HepG2 (cell line): ENCODE data around the gene KCNK2. TPM values are rescaled to one million over a fixed set of nuclear protein-coding genes. Genes with fewer than 3 reads are reported as not detected.

Experiments
- ATAC-seq: fragments of 200-7000 bp; cut with Tn5 transposase; 3 replicates; pipeline ENCODE4 v1.9.1; 2020; ENCODE audit warnings: mild to moderate bottlenecking, moderate library complexity
- BruUV-seq: library from RNA; stranded (reverse); fragments of 400-500 nt; replicated peaks from 2 replicates; lab custom pipeline; 2021; lab: Mats Ljungman, UMichigan
- CTCF ChIA-PET: fragments of 300-600 bp; formaldehyde crosslinking; extraction: SDS; loops from one replicate; lab custom pipeline; 2021; ENCODE audit warnings: low total read pairs, inconsistent platforms, low intra/inter-chr PET ratio; lab: Yijun Ruan, JAX
- POLR2A ChIA-PET: fragments of 350-600 bp; sonication (Branson Sonifier 250); formaldehyde crosslinking; loops from one replicate; lab custom pipeline; 2020; ENCODE audit warnings: antibody characterized with exemption, inconsistent platforms; lab: Yijun Ruan, JAX
- DNase-seq: peaks from one replicate; pipeline ENCODE4 v3.0.0-alpha.2; 2015; ENCODE audit warnings: low spot score
- FAIRE-seq: peaks from 3 replicates; lab custom pipeline; 2011; peaks lifted over from hg19 to GRCh38; lab: Jason Lieb, UNC
- H2AFZ ChIP-seq: one replicate; pipeline ENCODE4 v1.6.1; 2011; ENCODE audit warnings: low read length, inconsistent platforms
- H3K27ac ChIP-seq: fragments of 300-600 bp; 3 replicates; pipeline ENCODE4 v1.8.0; 2011; ENCODE audit warnings: mixed run types, mild to moderate bottlenecking, mixed read lengths, low read length, inconsistent platforms; ENCODE audit not compliant: insufficient read depth; ENCODE audit errors: extremely low read length
- H3K27me3 ChIP-seq, 2 experiments: fragments of 200-600 bp in 1 of 2; 2 replicates in 1 of 2; 3 replicates in 1 of 2; pipeline versions ENCODE4 v1.6.0 to v1.8.0; 2011; ENCODE audit warnings: low read length in 2 of 2, mild to moderate bottlenecking in 2 of 2, moderate library complexity in 2 of 2, inconsistent platforms in 1 of 2; ENCODE audit not compliant: insufficient read depth in 2 of 2, control insufficient read depth in 1 of 2
- H3K36me3 ChIP-seq, 2 experiments: fragments of 200-600 bp in 1 of 2; replicated peaks in 1 of 2; 2 replicates in 1 of 2; 3 replicates in 1 of 2; pipeline versions ENCODE4 v1.5.1 to v1.8.0; 2011; ENCODE audit warnings: low read length in 2 of 2, inconsistent platforms in 1 of 2; ENCODE audit not compliant: insufficient read depth in 2 of 2, control insufficient read depth in 1 of 2
- H3K4me1 ChIP-seq: 2 replicates; pipeline ENCODE4 v1.5.1; 2012; ENCODE audit warnings: low read length, inconsistent platforms; ENCODE audit not compliant: insufficient read depth
- H3K4me2 ChIP-seq: 2 replicates; pipeline ENCODE4 v1.6.0; 2011; ENCODE audit warnings: low read depth, low read length, inconsistent platforms
- H3K4me3 ChIP-seq, 3 experiments: fragments of 200-600 bp in 1 of 3; sonication (generic), shearing (Covaris generic) in 1 of 3; replicated peaks in 1 of 3; 2 replicates each; pipeline ENCODE4 v1.5.1; 2011 to 2016; ENCODE audit warnings: low read length in 3 of 3, inconsistent platforms in 2 of 3, low read depth in 2 of 3, mild to moderate bottlenecking in 2 of 3, control low read depth in 1 of 3, mixed read lengths in 1 of 3; ENCODE audit not compliant: insufficient read depth in 1 of 3
- H3K79me2 ChIP-seq: one replicate; pipeline ENCODE4 v1.6.1; 2011; ENCODE audit warnings: low read length, inconsistent platforms; ENCODE audit not compliant: insufficient read depth
- H3K9ac ChIP-seq: 2 replicates; pipeline ENCODE4 v1.6.0; 2011; ENCODE audit warnings: mild to moderate bottlenecking, low read depth, low read length, inconsistent platforms; ENCODE audit not compliant: insufficient read depth
- H3K9me3 ChIP-seq: 2 replicates; pipeline ENCODE4 v1.5.1; 2012; ENCODE audit warnings: mild to moderate bottlenecking, low read length
- H4K20me1 ChIP-seq: 2 replicates; pipeline ENCODE4 v1.6.0; 2011; ENCODE audit warnings: inconsistent platforms, mild to moderate bottlenecking, low read length, moderate library complexity; ENCODE audit not compliant: insufficient read depth
- IRF2 ChIP-seq: IDR thresholded peaks from 2 replicates; pipeline ENCODE4 v1.6.1; 2018; ENCODE audit warnings: missing genetic modification reagents, missing compliant biosample characterization
- JUNB ChIP-seq: sonication (generic); formaldehyde crosslinking; IDR thresholded peaks from 2 replicates; pipeline ENCODE4 v1.8.0; 2022; ENCODE audit warnings: missing genetic modification reagents, mild to moderate bottlenecking, borderline replicate concordance
- MAFF ChIP-seq: IDR thresholded peaks from 2 replicates; pipeline ENCODE4 v1.6.1; 2011; ENCODE audit warnings: low read depth, low read length, improper control_type of control experiment
- MAFK ChIP-seq, 2 experiments: IDR thresholded peaks in 1 of 2; conservative IDR thresholded peaks in 1 of 2; 2 replicates each; pipeline ENCODE4 v1.6.1; 2011; ENCODE audit warnings: improper control_type of control experiment in 2 of 2, low read length in 2 of 2
- MXD4 ChIP-seq: IDR thresholded peaks from 2 replicates; pipeline ENCODE4 v1.6.1; 2016; ENCODE audit warnings: mild to moderate bottlenecking, missing biosample characterization, missing genetic modification reagents
- RARA ChIP-seq: IDR thresholded peaks from 2 replicates; pipeline ENCODE4 v1.6.1; 2016; ENCODE audit warnings: missing genetic modification reagents, missing compliant biosample characterization
- ZBTB7A ChIP-seq: sonication (generic); formaldehyde crosslinking; IDR thresholded peaks from 2 replicates; pipeline ENCODE4 v1.8.0; 2022; ENCODE audit warnings: mild to moderate bottlenecking, missing genetic modification reagents
- ZMYM4 ChIP-seq: sonication (generic); formaldehyde crosslinking; IDR thresholded peaks from 2 replicates; pipeline ENCODE4 v1.8.1; 2023; ENCODE audit warnings: mild to moderate bottlenecking, missing genetic modification reagents
- ZNF678 ChIP-seq: sonication (generic); formaldehyde crosslinking; IDR thresholded peaks from 2 replicates; pipeline ENCODE4 v1.4.0; 2020; ENCODE audit warnings: mild to moderate bottlenecking, missing genetic modification reagents
- ZNF768 ChIP-seq: sonication (generic); formaldehyde crosslinking; IDR thresholded peaks from 2 replicates; pipeline ENCODE4 v1.4.0; 2020; ENCODE audit warnings: missing genetic modification reagents
- WGBS: methylation state at CpG from one replicate; pipeline ENCODE4 v1.1.6; 2017; ENCODE audit warnings: low lambda C conversion rate; 5-methylcytosine and 5-hydroxymethylcytosine counted together
- in situ Hi-C: cut with HindIII; loops from 2 replicates; pipeline ENCODE4 v1.10.0; 2017; ENCODE audit warnings: low pct_unique_long_range_greater_than_20kb; ENCODE audit not compliant: extremely low pct_ligation_motif_present
- intact Hi-C: fragments of 100-400 bp; cut with micrococcal nuclease; formaldehyde crosslinking; loops from one replicate; pipeline ENCODE4 v1.10.0; 2022; ENCODE audit not compliant: unreplicated experiment
- polyA plus RNA-seq, 8 experiments: library from polyadenylated mRNA; depleted of rRNA in 3 of 8; stranded (reverse) in 7 of 8; unstranded in 1 of 8; fragments of >200 nt; fragmentation: Illumina TruSeq in 4 of 8; extraction: Trizol in 4 of 8; gene quantifications; 2 replicates each; pipeline versions ENCODE4 v1.2.1 to v1.2.3, GENCODE V29; 2011 to 2016; ENCODE audit warnings: low read depth in 4 of 8, missing spikeins in 1 of 8, mixed read lengths in 1 of 8; ENCODE audit not compliant: insufficient read depth in 1 of 8
- total RNA-seq, 5 experiments: library from RNA; depleted of rRNA; stranded (reverse); fragments of >200 nt; fragmentation: Illumina TruSeq; extraction: Trizol; gene quantifications; 2 replicates each; pipeline ENCODE4 v1.2.3, GENCODE V29; 2016; ENCODE audit warnings: low read depth in 1 of 5

KCNK2 gene
- total and polyA plus RNA-seq, 2 of the 13 experiments (the other 11 are each of a cell fraction or from before 2014, with no cell fraction given) = not detected

GRCh38 chr1:215181518-215181917 is 99.0 kb downstream of the KCNK2 start:
- Histone ChIP-seq H4K20me1 (no peaks in the 10 kb centered on the region), H2AFZ (no peak overlapping the region), H3K9me3 (peaks cover 27% of the 10 kb centered on the region), H3K9ac (no peak overlapping the region), H3K4me1 (no peaks in the 10 kb centered on the region), H3K27ac (no peak overlapping the region), H3K4me3 (no peak overlapping the region), H3K27me3 (no peaks in the 10 kb centered on the region), H3K79me2 (no peaks in the 10 kb centered on the region), H3K36me3 (no peaks in the 10 kb centered on the region), H3K4me2 (no peak overlapping the region)
- under 1% methylated on average over 3 of the region's 3 CpGs for WGBS
- FAIRE-seq = no peak
- ATAC-seq = peak; percentile 42; the same call in 2 of the 3 replicates
- peak; percentile 1 for DNase-seq
- ChIA-PET POLR2A (no interaction called here), CTCF (no interaction called here)
- intact Hi-C loops (no loop called here), in situ Hi-C loops (no loop called here)
- BruUV-seq = no TSS peak
- TF ChIP-seq ZMYM4 (CRISPR knock-in tag) (no peak), RARA (CRISPR knock-in tag) (no peak), IRF2 (CRISPR knock-in tag) (no peak), JUNB (CRISPR knock-in tag) (no peak), ZBTB7A (CRISPR knock-in tag) (no peak), MXD4 (CRISPR knock-in tag) (no peak), ZNF768 (CRISPR knock-in tag) (no peak)

DNA sequence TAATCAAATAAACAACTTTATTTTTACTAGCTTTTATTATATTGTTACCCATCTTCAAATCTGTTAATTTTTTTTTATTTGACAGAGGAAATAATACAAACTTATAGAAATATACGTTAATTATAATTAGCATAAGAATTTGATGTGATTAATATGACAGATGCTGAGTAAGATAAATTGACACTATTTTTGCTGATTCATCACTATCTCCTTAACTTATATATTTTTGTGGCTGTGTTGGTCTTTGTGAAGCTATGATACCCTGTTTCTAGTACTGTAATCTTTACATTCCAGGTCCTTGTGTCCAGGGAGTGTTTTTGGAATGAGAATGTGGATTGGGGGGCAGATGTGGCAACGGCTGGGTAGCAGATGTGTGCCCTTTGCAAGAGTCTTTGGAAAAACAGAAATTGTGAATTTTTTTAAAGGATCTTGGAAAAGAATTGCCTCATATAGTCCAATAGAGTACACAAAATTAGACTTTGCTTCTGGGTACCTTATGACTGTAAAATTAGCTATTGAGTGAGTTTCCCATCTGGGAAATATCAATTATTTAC is 102.6 kb downstream of the KCNK2 start:
- H3K27ac ChIP-seq = no peak overlapping the region
- ATAC-seq = no peak
- ChIA-PET CTCF (no interaction called here), POLR2A (no interaction called here)
- intact Hi-C loops (no loop called here), in situ Hi-C loops (no loop called here)
- WGBS = 0% methylated on average over 2 of the region's 2 CpGs
- H3K4me3 ChIP-seq = no peak overlapping the region
- no peak overlapping the region for H3K9ac ChIP-seq
- no peaks in the 10 kb centered on the region for H4K20me1 ChIP-seq
- no TSS peak for BruUV-seq
- H2AFZ ChIP-seq = no peak overlapping the region
- H3K4me2 ChIP-seq = no peak overlapping the region
- H3K79me2 ChIP-seq = no peaks in the 10 kb centered on the region
- no peak for FAIRE-seq
- TF ChIP-seq ZNF678 (CRISPR knock-in tag) (no peak), MAFK (conservative IDR thresholded peaks at IDR 0.05 in 1 of 2, IDR thresholded peaks at IDR 0.05 in 1 of 2; ENCODE audit: low read length in 2 of 2) (peak; percentile 96 to 99), MAFF (peak; percentile 98)
- no peaks in the 10 kb centered on the region for H3K36me3 ChIP-seq
- H3K27me3 ChIP-seq = no peaks in the 10 kb centered on the region
- H3K4me1 ChIP-seq = no peaks in the 10 kb centered on the region
- peaks cover 16% of the 10 kb centered on the region for H3K9me3 ChIP-seq
- no peak for DNase-seq
